ENCODE data around the gene GRID2. TPM values are rescaled to one million over a fixed set of nuclear protein-coding genes. Genes with fewer than 3 reads are reported as not detected.

GRID2 gene
- total RNA-seq, 6 experiments from 2014 or later: not detected

DNA sequence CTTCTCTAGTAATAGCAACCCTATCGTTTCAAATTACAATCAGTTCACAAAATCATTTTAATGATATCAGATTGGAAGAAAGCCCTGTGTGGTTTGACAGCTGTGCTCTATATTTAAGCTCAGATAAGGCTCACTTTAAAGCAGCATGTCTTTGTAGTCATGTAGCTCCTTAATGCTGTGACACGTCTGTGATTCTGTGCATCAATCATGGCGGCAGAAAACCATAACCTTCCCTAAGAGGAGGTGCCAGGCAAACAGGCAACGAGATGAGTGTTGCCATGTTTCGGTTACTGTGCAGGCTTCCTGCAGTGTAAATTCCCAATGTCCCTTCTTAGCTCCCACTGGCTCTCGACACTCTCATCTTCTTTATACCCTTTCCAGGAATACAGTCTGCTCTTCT lies 212.7 kb downstream of the GRID2 start:
- WGBS (ENCODE audit: insufficient coverage, low coverage, low lambda C conversion rate, missing lambda C conversion rate): 50% methylated on average over 5 of the region's 6 CpGs
- Histone ChIP-seq H3K4me3 (no peak overlapping the region), H3K9me3 (no peaks in the 10 kb centered on the region), H3K27me3 (no peaks in the 10 kb centered on the region), H3K36me3 (no peaks in the 10 kb centered on the region), H3K4me1 (no peaks in the 10 kb centered on the region), H3K27ac (no peak overlapping the region)
- TF ChIP-seq, protein P1, sequence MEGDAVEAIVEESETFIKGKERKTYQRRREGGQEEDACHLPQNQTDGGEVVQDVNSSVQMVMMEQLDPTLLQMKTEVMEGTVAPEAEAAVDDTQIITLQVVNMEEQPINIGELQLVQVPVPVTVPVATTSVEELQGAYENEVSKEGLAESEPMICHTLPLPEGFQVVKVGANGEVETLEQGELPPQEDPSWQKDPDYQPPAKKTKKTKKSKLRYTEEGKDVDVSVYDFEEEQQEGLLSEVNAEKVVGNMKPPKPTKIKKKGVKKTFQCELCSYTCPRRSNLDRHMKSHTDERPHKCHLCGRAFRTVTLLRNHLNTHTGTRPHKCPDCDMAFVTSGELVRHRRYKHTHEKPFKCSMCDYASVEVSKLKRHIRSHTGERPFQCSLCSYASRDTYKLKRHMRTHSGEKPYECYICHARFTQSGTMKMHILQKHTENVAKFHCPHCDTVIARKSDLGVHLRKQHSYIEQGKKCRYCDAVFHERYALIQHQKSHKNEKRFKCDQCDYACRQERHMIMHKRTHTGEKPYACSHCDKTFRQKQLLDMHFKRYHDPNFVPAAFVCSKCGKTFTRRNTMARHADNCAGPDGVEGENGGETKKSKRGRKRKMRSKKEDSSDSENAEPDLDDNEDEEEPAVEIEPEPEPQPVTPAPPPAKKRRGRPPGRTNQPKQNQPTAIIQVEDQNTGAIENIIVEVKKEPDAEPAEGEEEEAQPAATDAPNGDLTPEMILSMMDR (IDR thresholded peaks at IDR 0.05): no peak
- no peak for TF ChIP-seq POLR2A (IDR thresholded peaks at IDR 0.05)
- ATAC-seq: no peak
- intact Hi-C loops (cut with DNase I): no loop called here
- DNase-seq: no peak

DNA sequence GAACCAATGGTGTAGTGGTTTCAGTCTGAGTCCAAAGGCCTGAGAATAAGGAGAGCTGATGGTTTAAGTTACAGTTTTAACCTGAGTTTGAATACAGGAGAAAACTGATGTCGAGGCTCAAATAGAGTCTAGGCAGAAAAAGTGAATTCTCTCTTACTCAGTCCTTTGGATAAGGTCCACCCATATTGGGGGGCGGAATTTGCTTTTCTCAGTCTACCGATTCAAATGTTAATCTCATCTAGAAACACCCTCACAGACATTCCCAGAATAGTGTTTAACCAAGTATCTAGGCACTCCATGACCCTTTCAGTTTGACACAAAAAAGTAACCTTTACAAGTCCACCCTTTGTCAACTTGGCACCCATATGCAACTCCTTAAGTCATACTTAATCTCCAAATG lies 216.0 kb downstream of the GRID2 start:
- no peak for DNase-seq
- 78% methylated on average over 3 of the region's 3 CpGs for WGBS (ENCODE audit: insufficient coverage, low coverage, low lambda C conversion rate, missing lambda C conversion rate)
- no peaks in the 10 kb centered on the region for H3K4me1 ChIP-seq
- H3K4me3 ChIP-seq: no peak overlapping the region
- no peak for ATAC-seq
- no peak overlapping the region for H3K27ac ChIP-seq
- intact Hi-C loops (cut with DNase I): no loop called here
- no peaks in the 10 kb centered on the region for H3K27me3 ChIP-seq
- no peak for TF ChIP-seq POLR2A (IDR thresholded peaks at IDR 0.05)
- TF ChIP-seq, protein P1 (IDR thresholded peaks at IDR 0.05): no peak
- H3K9me3 ChIP-seq: no peaks in the 10 kb centered on the region
- no peaks in the 10 kb centered on the region for H3K36me3 ChIP-seq

DNA sequence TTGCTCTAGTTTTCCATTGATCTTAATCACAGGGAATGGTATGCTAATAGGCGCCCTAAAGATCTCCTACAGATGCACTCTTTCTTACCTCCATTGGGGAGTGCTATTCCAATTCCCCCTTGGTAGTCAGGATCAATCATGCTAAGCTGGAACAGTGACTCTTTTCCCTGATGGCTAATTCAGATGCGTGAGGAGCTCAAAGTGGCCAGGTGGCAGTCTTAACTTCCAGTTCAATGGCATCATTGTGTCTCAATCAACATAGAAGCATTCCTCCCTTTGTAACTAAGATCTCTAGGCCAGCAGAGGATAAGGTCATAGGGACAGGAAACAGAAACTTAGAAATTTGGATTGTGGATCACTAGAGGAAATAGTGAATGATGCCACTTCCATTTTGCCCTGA lies 216.8 kb downstream of the GRID2 start:
- no peak for DNase-seq
- H3K4me3 ChIP-seq: no peak overlapping the region

DNA sequence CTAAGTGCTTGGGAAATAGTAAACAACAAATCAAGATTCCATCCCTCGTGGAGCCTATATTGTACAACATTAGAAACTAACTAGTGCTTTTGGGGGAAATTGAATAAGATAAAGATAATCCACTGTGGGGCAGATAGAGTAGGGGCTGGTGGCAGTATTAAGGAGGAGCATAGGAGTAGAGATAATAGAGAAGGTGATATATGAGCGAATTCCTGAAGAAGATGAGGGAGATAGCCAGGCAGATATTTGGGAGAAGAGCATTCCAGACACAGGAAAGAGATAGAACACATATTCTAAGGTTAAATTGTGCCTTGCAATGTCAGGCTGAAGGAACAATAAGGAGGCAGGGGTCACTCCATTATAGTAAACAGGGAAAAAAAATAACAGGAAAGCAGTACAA lies 218.2 kb downstream of the GRID2 start:
- ATAC-seq: no peak
- intact Hi-C loops (cut with DNase I): no loop called here

More for the DNA sequence above, 216.8 kb downstream of the GRID2 start:
- Histone ChIP-seq H3K27ac (no peak overlapping the region), H3K9me3 (no peaks in the 10 kb centered on the region), H3K36me3 (no peaks in the 10 kb centered on the region), H3K27me3 (no peaks in the 10 kb centered on the region), H3K4me1 (no peaks in the 10 kb centered on the region)
- TF ChIP-seq, protein P1 (IDR thresholded peaks at IDR 0.05): no peak
- no peak for TF ChIP-seq POLR2A (IDR thresholded peaks at IDR 0.05)
- no peak for ATAC-seq
- intact Hi-C loops (cut with DNase I): no loop called here
- 48% methylated on average over 2 of the region's 2 CpGs for WGBS (ENCODE audit: insufficient coverage, low coverage, low lambda C conversion rate, missing lambda C conversion rate)

More for the DNA sequence above, 218.2 kb downstream of the GRID2 start:
- Histone ChIP-seq H3K4me1 (no peaks in the 10 kb centered on the region), H3K27me3 (no peaks in the 10 kb centered on the region), H3K27ac (no peak overlapping the region), H3K9me3 (no peaks in the 10 kb centered on the region), H3K36me3 (no peaks in the 10 kb centered on the region), H3K4me3 (no peak overlapping the region)
- no peak for DNase-seq
- TF ChIP-seq, protein P1 (IDR thresholded peaks at IDR 0.05): no peak
- no peak for TF ChIP-seq POLR2A (IDR thresholded peaks at IDR 0.05)
- WGBS (ENCODE audit: insufficient coverage, low coverage, low lambda C conversion rate, missing lambda C conversion rate): 27% methylated on average over 2 of the region's 2 CpGs
